Memory B cell (primary cell): ENCODE results near the gene HMCN2.
"Not testable (repeated sequence)": the region's sequence is repeated elsewhere in the genome, so short reads cannot be mapped to it uniquely, and the experiment has no call there.

Experiments used
- ATAC-seq: fragments of 150-1000 bp; cut with Tn5 transposase; 2 replicates; pipeline ENCODE4 v1.10.0; 2021; ENCODE audit warnings: low read depth, mild to moderate bottlenecking, moderate library complexity
- DNase-seq, 2 donors: peaks; one replicate each; pipeline ENCODE4 v3.0.0; 2022; ENCODE audit warnings: low spot score in 2 of 2
- H3K27ac Mint-ChIP-seq: one replicate; pipeline ENCODE4 v1.8.0; 2022; ENCODE audit warnings: mild to moderate bottlenecking, moderate library complexity, mixed read lengths
- H3K27me3 Mint-ChIP-seq: one replicate; pipeline ENCODE4 v1.8.0; 2022; ENCODE audit warnings: mixed read lengths
- H3K36me3 Mint-ChIP-seq: one replicate; pipeline ENCODE4 v1.8.0; 2022; ENCODE audit warnings: mild to moderate bottlenecking, mixed read lengths
- H3K4me1 Mint-ChIP-seq: one replicate; pipeline ENCODE4 v1.8.0; 2022; ENCODE audit warnings: mixed read lengths
- H3K4me3 Mint-ChIP-seq: one replicate; pipeline ENCODE4 v1.8.0; 2022; ENCODE audit warnings: mild to moderate bottlenecking, moderate library complexity, mixed read lengths
- H3K9me3 Mint-ChIP-seq: one replicate; pipeline ENCODE4 v1.8.0; 2022; ENCODE audit warnings: mixed read lengths

HMCN2 gene

GRCh38 chr9:130245474-130245873 lies 20.1 kb upstream of the HMCN2 start:
- no peak for DNase-seq
- no peak overlapping the region for H3K4me3 Mint-ChIP-seq
- H3K27ac Mint-ChIP-seq: no peak overlapping the region
- no peaks in the 10 kb centered on the region for H3K9me3 Mint-ChIP-seq
- H3K27me3 Mint-ChIP-seq: peaks cover 3% of the 10 kb centered on the region
- H3K36me3 Mint-ChIP-seq: no peaks in the 10 kb centered on the region
- no peak for ATAC-seq
- H3K4me1 Mint-ChIP-seq: peaks cover 11% of the 10 kb centered on the region

- Mint-ChIP-seq H3K4me3 (no peak overlapping the region), H3K4me1 (peaks cover 5% of the 10 kb centered on the region), H3K27me3 (peaks cover 3% of the 10 kb centered on the region), H3K27ac (no peak overlapping the region), H3K9me3 (no peaks in the 10 kb centered on the region), H3K36me3 (no peaks in the 10 kb centered on the region)
- ATAC-seq (no peak), DNase-seq (no peak)
These were observed 19.4 kb upstream of the HMCN2 start for GRCh38 chr9:130246126-130246525.

GRCh38 chr9:130254747-130255630 lies 10.6 kb upstream of the HMCN2 start:
- DNase-seq (no peak), ATAC-seq (no peak)
- peaks cover 3% of the 10 kb centered on the region for H3K4me1 Mint-ChIP-seq
- no peak overlapping the region for H3K4me3 Mint-ChIP-seq
- peaks cover 19% of the 10 kb centered on the region for H3K27me3 Mint-ChIP-seq
- H3K27ac Mint-ChIP-seq: no peak overlapping the region
- H3K9me3 Mint-ChIP-seq: peaks cover 3% of the 10 kb centered on the region
- peaks cover 2% of the 10 kb centered on the region for H3K36me3 Mint-ChIP-seq

GRCh38 chr9:130255631-130256134 lies 9.9 kb upstream of the HMCN2 start:
- peaks cover 3% of the 10 kb centered on the region for H3K9me3 Mint-ChIP-seq
- no peak overlapping the region for H3K4me3 Mint-ChIP-seq
- no peak overlapping the region for H3K27ac Mint-ChIP-seq
- peaks cover 21% of the 10 kb centered on the region for H3K27me3 Mint-ChIP-seq
- peaks cover 2% of the 10 kb centered on the region for H3K36me3 Mint-ChIP-seq
- no peak for ATAC-seq
- peaks cover 3% of the 10 kb centered on the region for H3K4me1 Mint-ChIP-seq
- DNase-seq: no peak

- Mint-ChIP-seq H3K27me3 (peaks cover 20% of the 10 kb centered on the region), H3K27ac (no peak overlapping the region), H3K4me3 (no peak overlapping the region)
These were observed 8.9 kb upstream of the HMCN2 start for GRCh38 chr9:130256644-130257043.

DNA sequence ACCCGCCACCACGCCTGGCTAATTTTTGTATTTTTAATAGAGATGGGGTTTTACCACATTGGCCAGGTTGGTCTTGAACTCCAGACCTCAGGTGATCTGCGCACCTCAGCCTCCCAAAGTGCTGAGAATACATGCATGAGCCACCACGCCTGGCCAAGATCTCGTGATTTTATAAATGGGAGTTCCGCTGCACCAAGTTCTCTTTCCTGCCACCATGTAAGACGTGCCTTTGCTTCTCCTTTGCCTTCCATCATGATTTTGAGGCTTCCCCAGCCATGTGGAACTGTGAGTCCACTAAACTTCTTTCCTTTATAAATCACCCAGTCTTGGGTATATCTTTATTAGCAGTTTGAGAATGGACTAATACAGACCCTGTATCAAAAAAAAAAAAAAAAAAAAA lies 7.4 kb upstream of the HMCN2 start:
- H3K4me1 Mint-ChIP-seq, DNase-seq, H3K4me3 Mint-ChIP-seq, ATAC-seq, H3K36me3 Mint-ChIP-seq, H3K9me3 Mint-ChIP-seq, H3K27ac Mint-ChIP-seq: not testable (repeated sequence)
- peaks cover 23% of the 10 kb centered on the region for H3K27me3 Mint-ChIP-seq

More at GRCh38 chr9:130256644-130257043, 8.9 kb upstream of the HMCN2 start:
- Mint-ChIP-seq H3K9me3 (peaks cover 3% of the 10 kb centered on the region), H3K36me3 (peaks cover 2% of the 10 kb centered on the region), H3K4me1 (peaks cover 3% of the 10 kb centered on the region)
- DNase-seq (no peak), ATAC-seq (no peak)

DNA sequence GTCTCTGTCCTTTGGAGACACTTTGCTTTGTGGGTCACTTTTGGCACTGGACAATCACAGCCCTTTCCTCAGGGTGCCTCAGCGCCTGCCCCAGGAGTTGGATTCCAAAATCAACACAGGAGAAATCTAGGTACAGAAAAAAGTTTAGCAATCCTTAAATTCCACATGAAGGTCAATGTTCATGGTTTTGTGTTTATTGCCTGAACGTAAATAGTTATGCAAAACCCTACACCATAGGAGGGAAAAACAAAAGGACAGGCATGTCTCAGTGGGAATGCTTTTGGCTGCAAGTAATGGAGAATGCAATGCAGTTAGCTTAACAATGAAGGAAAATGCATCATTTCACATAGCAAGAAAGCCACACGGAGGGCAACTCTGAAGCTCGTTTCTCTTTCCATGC lies 6.5 kb upstream of the HMCN2 start:
- peaks cover 29% of the 10 kb centered on the region for H3K27me3 Mint-ChIP-seq
- H3K36me3 Mint-ChIP-seq: peaks cover 2% of the 10 kb centered on the region
- ATAC-seq: no peak
- no peak for DNase-seq
- no peak overlapping the region for H3K27ac Mint-ChIP-seq
- peaks cover 3% of the 10 kb centered on the region for H3K4me1 Mint-ChIP-seq
- peaks cover 3% of the 10 kb centered on the region for H3K9me3 Mint-ChIP-seq
- H3K4me3 Mint-ChIP-seq: no peak overlapping the region

- no peak for DNase-seq
- Mint-ChIP-seq H3K27ac (no peak overlapping the region), H3K9me3 (peaks cover 3% of the 10 kb centered on the region), H3K4me1 (no peaks in the 10 kb centered on the region), H3K27me3 (peaks cover 31% of the 10 kb centered on the region), H3K36me3 (peaks cover 2% of the 10 kb centered on the region), H3K4me3 (no peak overlapping the region)
- no peak for ATAC-seq
These were observed 4.5 kb upstream of the HMCN2 start for GRCh38 chr9:130260816-130261765.

DNA sequence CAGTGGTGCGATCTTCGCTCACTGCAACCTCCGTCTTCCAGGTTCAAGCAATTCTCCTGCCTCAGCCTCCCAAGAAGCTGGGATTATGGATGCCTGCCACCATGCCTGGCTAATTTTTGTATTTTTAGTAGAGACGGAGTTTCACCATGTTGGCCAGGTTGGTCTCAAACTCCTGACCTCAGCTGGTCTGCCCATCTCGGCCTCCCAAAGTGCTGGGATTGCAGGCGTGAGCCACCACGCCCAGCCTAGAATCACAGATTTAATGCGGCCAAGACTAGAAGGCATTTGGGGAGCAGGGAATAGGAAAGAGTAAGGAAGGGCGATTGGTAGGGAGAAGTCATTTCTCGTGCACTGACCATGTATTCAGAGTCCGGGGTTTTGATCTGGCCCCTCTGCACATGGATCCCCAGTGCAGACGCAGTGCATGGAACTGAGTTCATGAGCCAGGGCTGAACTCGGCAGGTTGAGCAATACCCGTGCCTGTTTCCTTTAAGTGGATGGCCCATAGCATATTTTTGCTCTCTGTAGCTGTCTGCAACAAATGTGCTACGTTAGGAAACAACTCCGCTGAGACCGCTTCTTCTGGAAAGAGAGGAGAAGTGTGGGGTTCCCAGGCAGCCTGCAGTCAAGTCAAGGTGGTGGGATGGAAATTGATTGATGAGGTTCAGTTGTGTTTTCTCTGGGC lies 3.4 kb upstream of the HMCN2 start:
- no peak for DNase-seq
- H3K36me3 Mint-ChIP-seq: peaks cover 2% of the 10 kb centered on the region
- no peak overlapping the region for H3K27ac Mint-ChIP-seq
- peaks cover 3% of the 10 kb centered on the region for H3K9me3 Mint-ChIP-seq
- H3K4me3 Mint-ChIP-seq: no peak overlapping the region
- H3K4me1 Mint-ChIP-seq: no peaks in the 10 kb centered on the region
- ATAC-seq: no peak
- H3K27me3 Mint-ChIP-seq: peaks cover 37% of the 10 kb centered on the region

GRCh38 chr9:130262771-130263170 lies 2.8 kb upstream of the HMCN2 start:
- ATAC-seq (no peak), DNase-seq (no peak)
- Mint-ChIP-seq H3K36me3 (peaks cover 2% of the 10 kb centered on the region), H3K4me1 (no peaks in the 10 kb centered on the region), H3K27me3 (peaks cover 34% of the 10 kb centered on the region), H3K27ac (no peak overlapping the region), H3K4me3 (no peak overlapping the region), H3K9me3 (peaks cover 3% of the 10 kb centered on the region)

DNA sequence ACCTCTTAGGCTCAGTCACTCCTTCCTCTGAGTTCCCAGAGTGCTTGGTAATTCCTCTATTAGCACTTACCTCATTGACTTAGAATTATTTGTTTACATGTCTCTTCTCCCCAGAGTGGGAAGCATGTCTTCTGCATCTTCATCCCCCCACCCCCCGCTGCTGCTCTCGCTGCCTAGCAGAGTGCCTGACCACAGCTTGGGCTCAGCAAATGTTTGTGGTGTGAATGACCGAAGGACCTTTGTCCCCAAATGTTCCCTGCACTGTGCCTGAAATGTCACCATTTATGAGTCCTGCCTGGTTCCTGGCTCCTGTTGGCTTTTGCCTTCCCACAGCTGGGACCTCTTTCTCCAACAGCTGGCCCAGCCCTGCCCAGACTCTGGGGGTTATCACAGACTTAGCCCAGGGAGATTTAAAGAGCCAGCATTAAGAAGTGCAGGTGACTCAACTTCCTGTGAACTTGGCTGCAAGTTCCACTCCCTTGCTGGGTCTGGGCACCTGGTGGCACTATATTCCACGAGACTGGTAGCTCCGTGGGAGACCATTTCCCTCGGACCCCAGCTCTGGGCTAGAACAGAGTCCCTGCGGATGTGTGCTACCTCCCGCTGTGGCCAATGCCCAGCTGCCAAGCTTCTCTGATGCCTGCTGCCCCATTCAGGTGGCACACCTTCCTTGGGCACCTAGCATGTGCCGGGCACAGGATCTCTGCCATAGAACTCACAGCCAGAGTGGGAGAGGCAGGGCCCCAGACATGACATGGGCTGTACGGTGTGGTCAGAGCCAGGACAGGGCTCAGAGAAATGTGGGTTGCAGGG lies 1.8 kb upstream of the HMCN2 start:
- ATAC-seq (no peak), DNase-seq (no peak)
- H3K4me3 Mint-ChIP-seq: no peak overlapping the region
- H3K27ac Mint-ChIP-seq: no peak overlapping the region
- no peaks in the 10 kb centered on the region for H3K36me3 Mint-ChIP-seq
- peaks cover 6% of the 10 kb centered on the region for H3K4me1 Mint-ChIP-seq
- H3K27me3 Mint-ChIP-seq: peaks cover 34% of the 10 kb centered on the region
- H3K9me3 Mint-ChIP-seq: no peaks in the 10 kb centered on the region

DNA sequence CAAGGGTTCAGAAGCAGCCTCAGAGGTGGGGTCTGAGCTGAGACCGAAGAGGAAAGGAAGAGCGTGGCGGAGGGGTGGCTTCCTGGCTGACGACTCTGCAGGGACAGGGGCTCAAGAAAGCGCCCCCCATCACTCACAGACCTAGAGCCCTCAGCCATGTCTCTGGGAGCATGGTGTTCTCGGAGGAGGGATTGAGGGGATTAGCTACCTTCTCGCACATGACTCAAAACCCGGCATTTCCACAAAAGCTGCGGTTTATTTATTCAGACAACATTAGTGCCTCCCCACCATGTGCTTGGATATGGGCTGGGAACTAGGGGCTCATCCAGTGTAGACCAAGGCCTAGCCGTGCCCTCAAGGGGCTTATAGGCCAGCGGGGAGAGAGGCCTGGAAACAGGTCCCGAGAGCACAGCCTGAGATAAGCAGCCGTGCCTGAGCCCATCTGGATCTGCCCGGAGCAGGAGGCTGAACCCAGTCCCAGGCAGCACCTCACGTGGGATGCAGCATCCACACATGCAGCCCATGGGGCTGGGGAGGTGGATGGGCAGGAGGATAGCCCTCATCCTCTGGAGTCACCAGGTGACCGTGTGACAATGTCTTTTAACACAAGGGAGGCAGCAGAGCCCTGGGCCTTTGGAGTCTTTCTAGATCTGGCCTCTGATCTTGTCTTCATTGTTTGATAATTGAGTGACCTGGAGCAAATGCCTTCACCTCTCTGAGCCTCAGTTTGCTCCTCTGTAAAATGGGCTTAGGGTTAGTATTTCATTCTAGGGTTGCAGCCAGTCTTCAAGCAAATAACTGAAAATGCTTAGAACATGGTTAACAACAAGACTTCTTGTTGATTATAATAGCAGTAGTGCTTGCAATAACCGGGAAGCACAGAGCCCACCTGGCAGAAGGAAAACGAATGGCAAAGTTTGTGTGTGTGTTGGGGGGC lies 878 bp upstream of the HMCN2 start:
- Mint-ChIP-seq H3K9me3 (no peaks in the 10 kb centered on the region), H3K4me1 (peaks cover 6% of the 10 kb centered on the region), H3K36me3 (no peaks in the 10 kb centered on the region), H3K27me3 (peaks cover 34% of the 10 kb centered on the region), H3K4me3 (no peak overlapping the region), H3K27ac (no peak overlapping the region)
- DNase-seq: no peak
- ATAC-seq: no peak
